Neuronal stem cell (in vitro differentiated cells): ENCODE data around the gene LSAMP.

Source experiments
- DNase-seq: peaks from one replicate; pipeline ENCODE4 v3.0.0-alpha.2; 2013; ENCODE audit warnings: low spot score
- H2AFZ ChIP-seq: one replicate; pipeline ENCODE4 v1.6.1; 2013; ENCODE audit warnings: mild to moderate bottlenecking, low read length, inconsistent platforms
- H2AK5ac ChIP-seq: 2 replicates; pipeline ENCODE4 v1.6.1; 2013; ENCODE audit warnings: low read depth, mild to moderate bottlenecking, inconsistent platforms, low read length, moderate library complexity, mixed read lengths
- H2BK120ac ChIP-seq: 2 replicates; pipeline ENCODE4 v1.6.1; 2013; ENCODE audit warnings: low read depth, mild to moderate bottlenecking, inconsistent platforms, low read length, moderate library complexity, mixed read lengths
- H2BK12ac ChIP-seq: one replicate; pipeline ENCODE4 v1.6.1; 2013; ENCODE audit warnings: low read length, inconsistent platforms
- H2BK15ac ChIP-seq: 2 replicates; pipeline ENCODE4 v1.6.1; 2013; ENCODE audit warnings: mild to moderate bottlenecking, low read length, inconsistent platforms, mixed read lengths
- H2BK5ac ChIP-seq: one replicate; pipeline ENCODE4 v1.6.1; 2013; ENCODE audit warnings: inconsistent platforms, mild to moderate bottlenecking, low read length, moderate library complexity
- H3K14ac ChIP-seq: one replicate; pipeline ENCODE4 v1.6.1; 2013; ENCODE audit warnings: low read length, inconsistent platforms
- H3K18ac ChIP-seq: 2 replicates; pipeline ENCODE4 v1.6.1; 2013; ENCODE audit warnings: low read length, inconsistent platforms
- H3K23ac ChIP-seq: 2 replicates; pipeline ENCODE4 v1.6.1; 2013; ENCODE audit warnings: low read depth, mild to moderate bottlenecking, mixed read lengths, low read length, inconsistent platforms; ENCODE audit not compliant: poor library complexity
- H3K27ac ChIP-seq: replicated peaks from 3 replicates; pipeline ENCODE4 v1.5.1; 2013; ENCODE audit warnings: low read length, inconsistent platforms
- H3K27me3 ChIP-seq, 3 experiments: 2 replicates each; pipeline ENCODE4 v1.6.1; 2013; ENCODE audit warnings: low read length in 3 of 3, mild to moderate bottlenecking in 2 of 3, inconsistent platforms in 1 of 3, low read depth in 1 of 3, mixed read lengths in 1 of 3, moderate library complexity in 1 of 3; ENCODE audit not compliant: control insufficient read depth in 3 of 3, insufficient read depth in 3 of 3
- H3K36me3 ChIP-seq, 2 donors: replicated peaks in 1 of 2; 2 replicates each; pipeline ENCODE4 v1.6.1; 2013; ENCODE audit warnings: low read length in 2 of 2; ENCODE audit not compliant: control insufficient read depth in 2 of 2, insufficient read depth in 2 of 2
- H3K4ac ChIP-seq: 2 replicates; pipeline ENCODE4 v1.6.1; 2013; ENCODE audit warnings: inconsistent platforms, mild to moderate bottlenecking, low read length, moderate library complexity
- H3K4me1 ChIP-seq, 2 donors: 1 replicate in 1 of 2; 2 replicates in 1 of 2; pipeline ENCODE4 v1.6.1; 2013; ENCODE audit warnings: low read length in 2 of 2, low read depth in 1 of 2; ENCODE audit not compliant: control insufficient read depth in 2 of 2, insufficient read depth in 1 of 2
- H3K4me2 ChIP-seq: one replicate; pipeline ENCODE4 v1.6.1; 2013; ENCODE audit warnings: mild to moderate bottlenecking, low read length, inconsistent platforms; ENCODE audit not compliant: insufficient read depth, poor library complexity, severe bottlenecking
- H3K4me3 ChIP-seq, 2 donors: 2 replicates each; pipeline ENCODE4 v1.5.1; 2013; ENCODE audit warnings: low read length in 2 of 2, mild to moderate bottlenecking in 2 of 2, inconsistent platforms in 1 of 2, moderate library complexity in 1 of 2
- H3K79me1 ChIP-seq: one replicate; pipeline ENCODE4 v1.6.1; 2013; ENCODE audit warnings: low read depth, mild to moderate bottlenecking, inconsistent platforms, low read length, moderate library complexity
- H3K9ac ChIP-seq: one replicate; pipeline ENCODE4 v1.6.1; 2013; ENCODE audit warnings: mild to moderate bottlenecking, low read depth, low read length, inconsistent platforms; ENCODE audit not compliant: poor library complexity
- H3K9me3 ChIP-seq, 2 donors: replicated peaks in 1 of 2; 2 replicates each; pipeline versions ENCODE3 to v1.6.1; 2013; ENCODE audit warnings: low read length in 2 of 2, mild to moderate bottlenecking in 2 of 2, inconsistent platforms in 1 of 2, low read depth in 1 of 2, mixed read lengths in 1 of 2, moderate library complexity in 1 of 2; ENCODE audit not compliant: control insufficient read depth in 2 of 2, insufficient read depth in 1 of 2
- H4K8ac ChIP-seq: one replicate; pipeline ENCODE4 v1.6.1; 2013; ENCODE audit warnings: low read depth, mild to moderate bottlenecking, inconsistent platforms, low read length, moderate library complexity
- H4K91ac ChIP-seq: one replicate; pipeline ENCODE4 v1.6.1; 2013; ENCODE audit warnings: low read length, low read depth, mild to moderate bottlenecking, inconsistent platforms; ENCODE audit not compliant: poor library complexity
- WGBS, 2 donors: extraction: QIAGEN DNeasy Blood & Tissue Kit; methylation state at CpG; one replicate each; pipeline ENCODE4 v1.1.7; 2013; ENCODE audit warnings: missing lambda C conversion rate in 2 of 2, mixed read lengths in 1 of 2; ENCODE audit not compliant: insufficient read length in 2 of 2, insufficient replicate concordance in 1 of 2; ENCODE audit errors: extremely low coverage in 2 of 2; 5-methylcytosine and 5-hydroxymethylcytosine counted together

Gene LSAMP

GRCh38 chr3:116051040-116051439 is 394.2 kb downstream of the LSAMP start:
- Histone ChIP-seq H3K9me3 (no peaks in the 10 kb centered on the region), H3K4ac (no peak overlapping the region), H3K4me3 (no peak overlapping the region), H2AK5ac (no peak overlapping the region), H4K8ac (no peak overlapping the region), H3K4me1 (peaks cover 4 to 6% of the 10 kb centered on the region in 2 donors), H3K27me3 (no peaks in the 10 kb centered on the region), H3K14ac (no peak overlapping the region), H3K36me3 (no peaks in the 10 kb centered on the region), H2BK12ac (no peak overlapping the region), H3K9ac (no peak overlapping the region), H3K23ac (no peak overlapping the region), H4K91ac (no peak overlapping the region), H3K18ac (no peak overlapping the region), H2AFZ (no peak overlapping the region), H2BK120ac (no peak overlapping the region), H3K4me2 (no peak overlapping the region), H2BK15ac (no peak overlapping the region), H2BK5ac (no peak overlapping the region), H3K27ac (no peak overlapping the region), H3K79me1 (no peaks in the 10 kb centered on the region)
- no CpG with 5 or more reads among the region's 4 CpGs for WGBS, 2 donors
- DNase-seq: no peak

- no peak overlapping the region for H3K27ac ChIP-seq
- WGBS, 2 donors: no CpG with 5 or more reads among the region's 2 CpGs
Observed at GRCh38 chr3:116050311-116050915, 394.9 kb downstream of the LSAMP start.

GRCh38 chr3:116048991-116049390 is 396.3 kb downstream of the LSAMP start:
- Histone ChIP-seq H3K4ac (no peak overlapping the region), H3K4me2 (no peak overlapping the region), H4K8ac (no peak overlapping the region), H3K18ac (no peak overlapping the region), H3K23ac (no peak overlapping the region), H2BK15ac (no peak overlapping the region), H3K4me1 (peaks cover 4 to 6% of the 10 kb centered on the region in 2 donors), H3K14ac (no peak overlapping the region), H3K9me3 (no peaks in the 10 kb centered on the region), H3K4me3 (no peak overlapping the region), H2AFZ (no peak overlapping the region), H2BK5ac (no peak overlapping the region), H2AK5ac (no peak overlapping the region), H2BK120ac (no peak overlapping the region), H3K79me1 (no peaks in the 10 kb centered on the region), H3K9ac (no peak overlapping the region), H2BK12ac (no peak overlapping the region), H3K27me3 (no peaks in the 10 kb centered on the region), H3K27ac (no peak overlapping the region), H3K36me3 (no peaks in the 10 kb centered on the region), H4K91ac (no peak overlapping the region)
- no peak for DNase-seq

More at GRCh38 chr3:116050311-116050915, 394.9 kb downstream of the LSAMP start:
- Histone ChIP-seq H2BK15ac (no peak overlapping the region), H3K4me2 (no peak overlapping the region), H3K14ac (no peak overlapping the region), H3K4me1 (peaks cover 4 to 6% of the 10 kb centered on the region in 2 donors), H2BK12ac (no peak overlapping the region), H3K4ac (no peak overlapping the region), H2BK120ac (no peak overlapping the region), H3K23ac (no peak overlapping the region), H2AK5ac (no peak overlapping the region), H4K8ac (no peak overlapping the region), H3K9ac (no peak overlapping the region), H2BK5ac (no peak overlapping the region), H3K79me1 (no peaks in the 10 kb centered on the region), H3K9me3 (no peaks in the 10 kb centered on the region), H2AFZ (no peak overlapping the region), H3K27me3 (no peaks in the 10 kb centered on the region), H3K18ac (no peak overlapping the region), H3K4me3 (no peak overlapping the region), H3K36me3 (no peaks in the 10 kb centered on the region), H4K91ac (no peak overlapping the region)
- no peak for DNase-seq

GRCh38 chr3:116046350-116046749 is 398.9 kb downstream of the LSAMP start:
- no CpG with 5 or more reads among the region's 3 CpGs for WGBS, 2 donors

More at GRCh38 chr3:116046350-116046749, 398.9 kb downstream of the LSAMP start:
- H3K18ac ChIP-seq: no peak overlapping the region
- no peak overlapping the region for H2BK12ac ChIP-seq
- H3K79me1 ChIP-seq: no peaks in the 10 kb centered on the region
- H2BK120ac ChIP-seq: no peak overlapping the region
- no peak overlapping the region for H2BK15ac ChIP-seq
- H3K4me1 ChIP-seq: peaks cover 1 to 4% of the 10 kb centered on the region in 2 donors
- H3K27ac ChIP-seq: no peak overlapping the region
- no peaks in the 10 kb centered on the region for H3K27me3 ChIP-seq
- H3K4ac ChIP-seq: no peak overlapping the region
- no peak overlapping the region for H3K14ac ChIP-seq
- no peak overlapping the region for H3K9ac ChIP-seq
- H3K9me3 ChIP-seq: no peaks in the 10 kb centered on the region
- no peaks in the 10 kb centered on the region for H3K36me3 ChIP-seq
- H3K4me2 ChIP-seq: no peak overlapping the region
- no peak for DNase-seq
- H2AK5ac ChIP-seq: no peak overlapping the region
- no peak overlapping the region for H4K8ac ChIP-seq
- H3K23ac ChIP-seq: no peak overlapping the region
- no peak overlapping the region for H3K4me3 ChIP-seq
- H2AFZ ChIP-seq: no peak overlapping the region
- no peak overlapping the region for H4K91ac ChIP-seq
- no peak overlapping the region for H2BK5ac ChIP-seq
